NCI-H1092 treated with DMSO at 0.1 percent for 48 hours (cell line): ENCODE data around the gene MGME1.

Source experiments
- DNase-seq: peaks from one replicate; lab custom pipeline; 2025; lab: John Stamatoyannopoulos, UW

Gene MGME1, protein sequence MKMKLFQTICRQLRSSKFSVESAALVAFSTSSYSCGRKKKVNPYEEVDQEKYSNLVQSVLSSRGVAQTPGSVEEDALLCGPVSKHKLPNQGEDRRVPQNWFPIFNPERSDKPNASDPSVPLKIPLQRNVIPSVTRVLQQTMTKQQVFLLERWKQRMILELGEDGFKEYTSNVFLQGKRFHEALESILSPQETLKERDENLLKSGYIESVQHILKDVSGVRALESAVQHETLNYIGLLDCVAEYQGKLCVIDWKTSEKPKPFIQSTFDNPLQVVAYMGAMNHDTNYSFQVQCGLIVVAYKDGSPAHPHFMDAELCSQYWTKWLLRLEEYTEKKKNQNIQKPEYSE

DNA sequence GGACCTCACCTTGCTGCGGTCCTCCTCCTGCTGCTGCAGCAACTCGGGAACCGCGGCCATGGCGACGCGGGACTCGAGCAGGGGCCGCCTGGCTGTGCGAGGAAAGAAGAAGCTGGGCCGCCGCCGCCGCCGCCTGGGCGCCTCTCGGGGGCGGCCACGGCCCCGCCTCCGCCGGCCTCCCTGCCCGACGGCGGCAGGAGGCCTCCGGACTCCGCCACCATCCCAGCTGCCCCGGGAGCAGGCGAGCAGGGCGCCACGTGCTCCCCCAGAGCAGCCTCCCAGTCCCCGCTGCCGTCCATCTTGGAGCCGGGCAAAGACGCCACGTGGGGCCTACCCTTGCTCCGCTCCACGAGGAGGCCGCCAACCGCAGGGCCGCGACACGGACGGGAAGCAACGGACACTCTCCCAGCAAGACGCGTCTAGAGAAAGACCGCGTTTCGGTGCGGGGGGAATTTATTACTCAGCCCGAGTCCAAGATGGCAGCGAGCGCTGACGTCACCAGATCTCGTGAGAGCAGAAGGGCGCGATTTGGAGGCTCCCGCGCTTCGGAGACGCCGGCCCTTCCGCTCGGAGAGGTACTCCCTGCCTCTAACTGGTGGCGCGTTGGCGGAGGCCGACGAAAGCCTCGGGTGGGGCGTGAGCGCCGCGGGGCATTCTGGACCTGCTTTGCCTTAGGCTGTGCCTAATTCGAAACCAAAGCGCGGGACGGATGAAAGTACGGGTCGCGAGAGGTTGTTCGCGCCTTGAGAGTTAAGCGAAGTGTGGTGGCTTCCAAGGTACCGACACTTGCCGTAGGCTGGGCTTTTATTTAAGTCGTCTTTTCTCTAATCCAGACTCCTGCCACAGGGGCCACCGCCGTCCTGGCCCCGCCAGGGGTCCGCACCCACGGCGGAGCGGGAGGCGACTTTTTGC lies at the start of gene MGME1, which contains the start of gene SNX5:
MGME1 (plus strand) TSS at position 653 of the 912 bp plus-strand sequence. CDS start 842 bp downstream, outside the sequence.
SNX5 (minus strand) TSS at position 429 of the 912 bp plus-strand sequence; CDS start at position 60, 369 bp downstream.
- DNase-seq = peak; percentile 99

DNA sequence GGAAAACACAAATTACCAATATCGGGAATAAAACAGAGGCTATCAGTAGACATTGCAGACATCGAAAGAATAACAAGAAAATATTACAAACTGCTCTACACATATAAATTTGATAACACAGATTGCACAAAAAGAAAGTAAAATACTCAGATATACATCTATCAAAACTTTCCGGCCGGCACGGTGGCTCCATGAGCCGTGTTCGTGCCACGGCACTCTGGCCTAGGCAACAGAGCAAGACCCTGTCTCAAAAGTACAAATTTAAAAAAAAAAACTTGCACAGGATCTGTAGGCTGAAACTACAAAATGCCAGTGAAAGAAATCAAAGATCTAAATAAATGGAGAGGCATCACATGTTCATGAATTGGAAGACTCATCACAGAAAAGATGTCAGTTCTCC lies 49.7 kb upstream of the MGME1 start:
- no peak for DNase-seq

DNA sequence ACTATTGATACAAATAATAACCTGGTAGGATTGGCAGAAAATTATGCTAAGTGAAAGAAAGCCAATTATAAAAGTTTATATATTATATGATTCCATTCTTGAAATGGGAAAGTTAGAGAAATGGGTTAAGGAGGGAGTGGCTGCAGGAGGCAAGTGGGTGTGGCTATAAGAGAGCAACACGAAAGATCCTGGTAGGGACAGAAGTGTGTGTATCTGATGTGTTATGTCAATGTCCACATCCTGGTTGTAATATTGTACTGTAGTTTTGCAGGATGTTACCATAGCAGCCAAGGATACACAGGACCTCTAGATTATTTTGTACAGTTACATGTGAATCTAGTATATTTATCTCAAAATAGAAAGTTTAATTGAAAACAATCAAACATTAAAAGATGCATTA lies 47.0 kb upstream of the MGME1 start:
- DNase-seq = no peak

DNA sequence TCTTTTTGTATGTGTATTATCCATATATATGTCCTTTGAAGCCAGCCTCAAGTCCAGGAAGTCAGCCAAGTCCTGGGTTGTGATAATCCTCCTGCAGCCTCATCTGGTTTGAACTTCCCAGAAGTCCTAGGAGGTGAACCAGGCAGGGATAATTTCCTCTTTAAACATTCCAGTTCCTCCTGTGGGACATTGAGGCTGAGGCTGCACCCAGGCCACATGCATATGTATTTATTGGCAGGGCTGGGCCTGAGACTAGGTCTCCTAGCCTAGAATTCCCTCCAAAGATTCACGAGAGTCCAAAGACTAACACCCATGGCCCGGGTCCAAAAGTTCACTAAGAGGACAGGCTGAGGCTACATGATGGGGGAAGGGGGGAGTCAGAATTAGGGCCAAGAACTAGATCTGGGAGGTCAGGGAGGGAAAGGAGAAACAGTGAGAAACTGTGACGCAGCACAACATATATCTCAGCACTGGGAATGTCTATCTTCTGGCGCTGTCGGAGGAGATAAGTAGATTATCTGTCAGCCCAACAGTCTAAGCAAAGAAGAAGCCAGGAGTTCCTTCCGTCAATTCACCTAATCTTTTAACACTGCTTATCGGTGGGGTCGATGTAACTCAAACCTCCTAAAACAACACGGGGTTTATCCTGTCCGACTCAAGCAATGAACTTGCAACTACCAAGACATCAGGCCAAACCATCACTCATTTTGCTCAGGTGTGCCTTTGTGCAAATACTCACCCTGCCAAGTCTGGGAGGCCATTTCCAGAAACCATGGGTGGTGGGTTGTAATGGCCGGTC lies 43.5 kb upstream of the MGME1 start:
- no peak for DNase-seq

DNA sequence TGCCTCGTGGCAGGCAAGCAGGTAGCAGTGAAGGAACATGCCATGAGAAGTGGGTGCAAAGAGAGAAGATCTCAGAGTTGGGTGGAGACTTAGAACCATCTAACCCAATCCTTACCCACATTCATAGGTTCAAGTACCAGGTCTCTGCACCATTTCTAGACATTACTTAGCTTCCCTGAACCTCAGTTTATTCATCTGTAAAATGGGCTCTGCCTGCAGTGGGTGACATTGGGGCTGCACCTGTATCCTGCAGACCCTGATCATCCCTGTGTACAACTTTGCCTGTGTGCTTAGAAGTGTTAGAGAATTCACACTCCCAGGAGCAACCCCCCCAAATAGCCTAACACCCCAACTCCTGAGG lies 42.9 kb upstream of the MGME1 start:
- DNase-seq = no peak

DNA sequence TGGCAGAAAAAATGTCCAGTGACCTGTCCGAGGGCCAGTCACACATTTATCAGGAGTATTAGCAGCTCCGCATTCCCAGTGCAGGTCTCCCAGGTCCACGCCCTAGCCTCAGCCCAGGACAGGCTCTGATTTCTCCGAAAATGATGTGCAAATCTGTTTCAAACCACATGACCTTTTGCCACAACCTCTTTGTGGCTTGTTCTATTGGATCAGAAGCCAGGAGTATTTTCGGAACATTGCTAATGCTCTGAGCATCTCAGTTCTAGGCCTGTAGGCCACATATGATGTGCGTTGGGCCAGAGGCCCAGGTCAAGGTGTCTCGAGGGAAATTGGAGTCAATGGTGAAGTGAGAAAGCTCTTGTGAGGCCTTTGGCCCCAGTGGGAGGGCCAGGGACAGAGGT lies 40.6 kb upstream of the MGME1 start:
- DNase-seq = no peak

DNA sequence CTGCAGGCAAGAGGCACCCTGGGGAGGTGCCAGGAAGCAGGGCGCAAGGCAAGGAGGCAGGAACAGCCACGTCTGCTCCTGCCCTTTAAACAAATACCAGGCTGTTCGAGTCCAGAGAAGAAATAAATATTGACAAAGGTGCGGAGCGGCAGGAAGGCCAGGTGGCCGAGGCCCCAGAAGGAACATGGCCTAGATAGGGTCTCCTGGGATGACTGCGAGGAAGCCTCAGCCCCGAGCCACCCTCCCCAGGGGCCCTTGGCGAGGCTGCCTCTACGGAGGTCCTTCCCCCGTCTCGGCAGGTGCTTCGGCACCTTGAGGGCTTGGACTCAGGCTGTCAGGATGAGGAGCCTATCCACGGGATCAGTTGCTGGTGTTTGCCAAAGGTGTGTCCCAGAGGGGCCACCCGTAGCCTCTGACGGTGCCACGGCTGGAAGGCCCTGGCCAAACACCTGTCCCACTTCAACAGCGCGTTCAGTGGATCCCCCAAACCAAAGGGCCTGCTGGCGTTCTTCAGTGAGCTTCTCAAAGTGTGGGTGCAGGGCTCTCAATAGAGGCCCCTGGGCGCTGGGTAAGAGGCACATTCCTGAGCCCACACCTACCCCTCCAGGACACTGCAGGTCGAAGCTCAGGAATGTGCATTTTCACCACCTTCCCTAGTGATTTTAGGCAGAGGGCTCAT lies 40.0 kb upstream of the MGME1 start:
- DNase-seq = no peak

DNA sequence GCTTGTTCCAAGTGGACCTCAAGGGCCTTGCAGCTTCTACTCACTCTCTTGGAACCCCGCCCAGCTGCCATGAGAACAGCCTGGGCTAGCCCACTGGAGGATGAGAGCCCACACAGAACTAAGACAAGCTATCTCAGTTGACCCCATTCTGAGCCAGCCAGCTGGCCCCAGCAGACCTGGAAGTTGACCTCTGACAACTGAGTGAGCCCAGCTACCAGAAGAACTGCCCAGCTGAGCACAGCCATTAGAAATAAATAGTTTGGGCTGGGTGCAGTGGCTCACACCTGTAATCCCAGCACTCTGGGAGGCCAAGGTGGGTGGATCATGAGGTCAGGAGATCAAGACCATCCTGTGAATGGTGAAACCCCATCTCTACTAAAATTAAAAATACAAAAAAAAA lies 37.3 kb upstream of the MGME1 start:
- DNase-seq = no peak

DNA sequence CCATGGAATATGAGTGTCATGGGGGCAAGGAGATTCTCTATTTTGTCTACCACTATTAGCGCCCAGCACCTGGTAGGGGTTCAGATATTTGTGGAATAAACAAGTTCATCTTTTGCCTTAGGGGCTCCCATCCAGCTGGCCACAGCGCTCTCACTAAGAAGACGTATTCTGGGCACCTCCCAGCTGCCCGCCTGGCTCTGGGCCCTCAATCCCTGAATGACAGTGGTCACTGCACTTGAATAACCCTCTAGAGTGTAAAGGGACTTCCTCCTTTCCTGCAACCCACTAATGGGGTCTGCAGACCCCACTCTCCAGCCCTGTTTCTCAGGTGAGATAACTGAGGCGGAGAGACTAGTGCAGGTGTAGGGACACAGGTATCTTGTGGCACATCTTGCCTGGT lies 36.4 kb upstream of the MGME1 start:
- no peak for DNase-seq

DNA sequence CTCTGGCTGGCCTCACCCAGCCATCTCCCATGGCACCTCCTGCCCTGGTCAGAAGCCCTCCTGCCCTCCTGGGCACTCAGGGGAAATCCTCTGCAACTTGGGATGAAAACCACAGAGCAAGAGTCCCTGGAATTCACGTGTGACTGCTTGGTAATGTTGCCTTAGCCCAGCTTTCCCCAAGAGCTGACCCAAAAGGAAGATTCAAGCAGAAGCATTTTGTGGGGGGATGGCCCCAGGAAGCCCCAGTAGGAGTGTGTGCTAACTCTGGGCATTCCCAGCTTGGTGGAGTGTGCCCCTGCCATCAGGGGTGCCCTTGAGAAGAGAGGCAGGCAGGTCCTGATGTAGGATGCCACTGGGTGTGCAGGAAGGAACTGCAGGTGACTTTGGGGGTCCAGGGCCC lies 35.7 kb upstream of the MGME1 start:
- no peak for DNase-seq

DNA sequence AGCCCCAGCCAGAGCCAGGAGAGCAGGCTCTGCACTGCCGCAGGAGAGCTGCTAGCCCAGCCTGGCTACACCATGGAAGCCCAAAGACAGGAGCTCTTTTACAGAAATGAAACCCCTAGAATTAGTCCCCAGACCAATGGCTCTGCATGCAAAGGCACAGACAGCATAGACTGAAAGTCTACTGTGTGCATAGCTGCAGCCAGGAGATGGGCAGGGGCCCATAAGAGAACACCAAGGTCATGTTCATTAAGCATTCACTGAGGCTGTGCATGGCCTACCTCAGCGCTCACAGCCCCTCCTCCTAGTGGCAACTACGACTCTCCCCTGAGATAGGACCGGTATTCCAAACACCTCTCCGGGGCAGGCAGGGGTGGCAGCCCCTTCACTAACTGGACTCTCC lies 35.1 kb upstream of the MGME1 start:
- no peak for DNase-seq

DNA sequence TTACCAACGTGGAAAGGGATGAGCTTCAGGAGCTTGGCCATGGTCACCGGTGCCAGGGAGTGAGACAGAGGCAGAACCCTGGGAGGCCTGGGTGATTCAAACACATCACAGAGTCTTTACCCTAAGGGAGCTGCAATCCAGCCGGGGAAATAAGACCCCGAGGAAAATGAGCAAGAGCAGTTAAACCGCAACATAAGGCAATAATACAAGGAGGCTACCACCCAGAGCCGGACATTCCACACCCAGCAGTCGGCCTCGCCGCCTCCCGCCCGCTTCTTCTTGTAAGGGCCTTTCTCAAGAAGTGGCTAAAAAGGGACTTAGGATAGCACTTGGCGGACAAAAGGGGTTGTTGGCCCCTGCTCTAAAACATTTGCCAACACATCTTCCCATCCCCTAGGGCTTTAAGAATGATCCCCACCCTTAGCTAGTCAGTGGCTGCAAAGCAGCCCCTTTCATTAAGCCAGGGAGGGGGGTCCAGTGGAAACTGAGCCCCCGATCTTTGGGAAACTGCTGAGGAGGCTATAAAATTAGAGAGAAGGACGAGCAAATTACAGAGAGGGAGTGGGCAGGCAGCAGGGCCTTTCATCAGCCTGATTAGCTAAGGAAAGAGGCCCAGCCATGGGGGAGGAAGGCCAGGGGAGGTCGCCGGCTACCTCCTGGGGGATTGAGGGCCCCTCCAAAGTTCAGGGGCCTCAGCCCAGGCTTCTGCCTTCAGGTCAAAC lies 34.5 kb upstream of the MGME1 start:
- no peak for DNase-seq

DNA sequence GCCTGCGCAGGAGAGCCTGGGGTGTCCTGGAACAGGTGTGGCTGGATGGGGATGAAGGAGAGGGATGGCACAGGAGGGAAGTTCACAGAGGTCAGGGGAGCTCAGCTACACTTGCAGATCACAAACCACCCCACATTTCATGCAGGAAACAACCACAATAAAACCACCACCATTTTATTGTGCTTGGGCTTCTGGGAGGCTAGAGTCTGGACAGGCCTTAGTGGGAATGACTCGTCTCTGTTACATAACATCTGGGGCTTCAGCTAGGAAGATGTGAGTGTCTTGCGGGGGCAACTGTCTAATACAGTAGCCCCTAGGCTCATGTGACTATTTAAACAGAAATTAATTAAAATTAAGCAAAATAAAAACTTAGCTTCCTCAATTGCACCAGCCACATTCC lies 33.6 kb upstream of the MGME1 start:
- DNase-seq = no peak

DNA sequence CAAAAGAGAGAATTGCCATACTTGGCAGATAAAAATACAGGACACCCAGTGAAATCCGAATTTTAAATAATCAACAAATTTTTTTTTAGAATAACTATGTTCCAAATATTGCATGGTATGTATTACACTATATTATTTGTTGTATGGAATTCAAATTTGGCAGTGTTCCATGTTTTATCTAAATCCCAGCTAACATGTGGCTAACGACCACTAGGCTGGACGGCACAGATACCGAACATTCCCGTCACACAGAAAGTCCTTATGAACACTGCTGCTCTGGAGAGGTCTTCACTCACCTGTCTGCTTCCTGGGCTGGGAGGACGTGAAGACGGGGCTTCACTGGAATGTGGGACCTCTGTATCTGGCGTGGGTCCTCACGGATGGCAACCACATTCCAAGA lies 33.1 kb upstream of the MGME1 start:
- no peak for DNase-seq

DNA sequence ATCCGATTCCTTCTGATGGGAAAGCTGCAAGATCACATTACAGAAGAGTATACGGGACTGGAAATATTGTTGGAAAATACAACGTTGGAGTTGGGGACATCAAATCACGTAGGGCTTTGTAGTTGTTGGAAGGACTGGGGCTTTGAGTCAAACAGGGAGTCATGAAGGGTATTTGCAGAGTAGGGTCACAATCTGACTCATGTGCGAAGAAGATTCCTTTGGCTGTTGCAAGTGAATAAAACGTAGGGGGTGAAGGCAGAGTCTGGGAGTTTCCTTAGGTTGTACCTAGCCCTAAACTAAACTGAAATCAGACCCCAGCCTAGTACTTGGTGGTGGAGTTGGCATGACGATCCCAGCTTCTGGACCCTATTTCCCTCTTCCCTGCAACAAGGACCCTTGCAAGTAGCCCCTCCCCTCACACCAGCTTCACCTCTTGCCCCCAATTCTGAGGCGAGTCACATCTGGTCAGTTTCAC lies 32.5 kb upstream of the MGME1 start:
- no peak for DNase-seq

DNA sequence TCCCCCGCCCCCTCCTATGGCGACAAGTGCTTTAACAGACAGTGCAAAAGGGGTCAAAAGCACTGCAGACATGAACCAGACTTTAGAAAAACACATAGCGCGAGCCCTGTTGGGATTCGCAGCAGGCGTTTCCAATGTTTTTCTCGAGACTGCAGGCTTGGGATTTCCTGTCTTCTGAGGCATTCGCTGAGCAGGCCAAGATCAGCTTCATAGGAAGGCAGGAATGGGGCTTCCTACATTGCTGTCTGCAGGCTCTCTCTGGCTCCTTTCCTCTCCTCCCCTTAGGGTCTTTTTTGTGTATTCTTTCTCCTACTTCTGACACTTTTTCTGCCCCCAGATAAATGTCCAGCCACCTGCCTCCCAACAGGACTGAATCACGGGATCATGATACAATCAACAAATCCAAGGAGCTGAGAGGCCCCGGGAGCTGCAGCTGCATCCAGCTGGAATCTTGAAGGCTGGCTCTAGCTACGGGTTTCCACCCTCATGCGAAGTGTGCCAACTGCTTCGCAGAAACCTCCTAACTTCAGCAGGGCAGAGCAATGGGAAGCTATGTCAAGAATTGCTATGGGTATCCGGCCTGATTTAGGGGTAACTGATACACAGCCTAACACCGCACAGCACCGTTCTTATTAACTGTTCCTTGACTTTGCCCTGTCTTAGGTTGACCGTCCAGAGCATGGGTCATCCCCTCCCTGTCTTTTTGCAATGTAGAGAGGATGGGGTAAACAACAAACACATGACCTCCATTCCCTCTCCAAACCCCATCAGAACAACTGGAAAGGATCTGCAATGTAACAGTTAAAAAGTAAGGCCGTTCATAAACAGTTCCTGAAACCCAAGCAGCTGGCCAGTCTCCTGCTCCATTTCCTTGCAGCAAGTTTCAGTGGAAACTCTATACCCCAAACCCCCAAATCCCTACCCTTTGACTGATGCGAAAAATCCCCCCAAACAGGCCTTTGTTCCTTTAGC lies 31.8 kb upstream of the MGME1 start:
- DNase-seq = no peak

DNA sequence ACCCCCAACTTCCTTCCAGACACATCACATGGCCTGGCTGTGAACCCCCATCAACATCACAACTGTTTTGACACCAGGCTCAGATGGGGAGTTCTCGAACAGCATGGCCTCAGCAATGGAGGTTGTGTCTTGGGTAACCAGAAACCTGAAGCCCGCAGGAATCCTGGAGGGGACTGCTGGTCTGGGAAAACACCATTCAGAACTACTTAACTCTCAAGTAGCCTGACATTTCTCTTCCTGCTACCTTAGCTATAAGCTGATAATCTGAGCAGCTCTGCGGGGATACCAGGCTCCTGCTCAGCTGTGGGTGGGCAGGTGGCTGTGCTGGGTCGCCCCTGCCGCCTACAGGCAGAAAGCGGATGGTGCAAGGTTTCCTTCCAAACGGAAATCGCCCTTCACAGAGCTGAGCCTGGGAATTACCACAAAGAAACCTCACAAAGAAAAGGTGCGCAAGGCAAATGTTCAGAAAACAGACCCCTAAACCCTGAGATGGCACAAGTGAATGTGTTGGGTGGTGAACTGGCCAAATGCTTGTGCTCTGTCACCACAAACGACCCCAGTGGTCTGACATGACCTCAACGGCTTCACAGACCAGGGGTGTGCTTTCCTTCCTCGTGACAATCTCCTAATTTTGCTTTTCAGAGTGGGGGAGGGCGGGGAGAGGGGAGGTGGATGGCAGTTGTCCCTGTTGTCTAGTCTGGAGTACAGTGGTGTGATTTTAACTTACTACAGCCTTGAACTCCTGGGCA lies 29.8 kb upstream of the MGME1 start:
- DNase-seq = peak; percentile 49

DNA sequence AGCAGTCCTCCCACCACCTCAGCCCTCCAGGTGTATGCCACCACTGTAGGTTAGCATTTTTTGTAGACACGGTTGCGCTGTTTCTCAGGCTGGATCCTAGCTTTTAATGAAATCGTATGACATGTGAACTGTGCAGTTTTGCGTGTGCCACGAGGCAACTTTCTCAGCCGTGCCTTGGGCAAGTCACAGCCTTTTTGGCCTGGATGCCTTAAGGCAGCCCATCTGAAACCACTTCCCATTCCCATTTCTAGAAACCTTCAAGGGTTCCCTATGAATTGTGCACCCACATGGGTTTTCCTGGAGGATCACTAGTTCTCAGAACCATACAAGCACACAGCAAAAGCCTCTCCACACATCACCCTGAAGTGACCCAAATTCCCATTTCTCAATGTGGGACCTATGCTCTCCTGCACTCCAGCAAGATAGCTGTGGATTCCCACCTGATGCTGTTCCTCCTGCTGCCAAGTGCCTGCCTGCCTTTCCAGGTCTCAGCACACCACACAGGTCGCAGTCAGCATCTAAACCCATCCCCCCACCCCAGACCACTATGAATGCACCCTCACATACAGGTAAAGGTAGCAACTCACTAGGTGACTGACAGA lies 29.1 kb upstream of the MGME1 start:
- no peak for DNase-seq
